ENCODE results near the gene FSTL5. TPM values are rescaled to one million over a fixed set of nuclear protein-coding genes. Genes with fewer than 3 reads are reported as not detected.

Gene FSTL5
- total and polyA plus RNA-seq, 10 of the 15 experiments (the other 5 are each of a cell fraction or from before 2014, with no cell fraction given) = 0.04 to 2.4 (median 0.08) TPM; not detected in 4

GRCh38 chr4:161664740-161665139, 499.1 kb downstream of the FSTL5 start:
- no peak for DNase-seq (ENCODE audit: low read depth, low spot score)
- H3K9me3 ChIP-seq (replicated peaks; ENCODE audit: control insufficient read depth, insufficient read depth, low read length) = no peaks in the 10 kb centered on the region
- ChIA-PET CTCF (no interaction called here), SMC1A (ENCODE audit: uncharacterized antibody, unreplicated experiment) (no interaction called here), RAD21 (ENCODE audit: unreplicated experiment) (no interaction called here), POLR2A (no interaction called here)
- 64% methylated on average over 7 of the region's 7 CpGs for WGBS (ENCODE audit: insufficient coverage, insufficient replicate concordance, low lambda C conversion rate, missing lambda C conversion rate)
- H3K4me3 ChIP-seq = no peak overlapping the region
- H3K4me2 ChIP-seq (ENCODE audit: control insufficient read depth, insufficient read depth) = no peak overlapping the region
- H3K27ac ChIP-seq (ENCODE audit: control insufficient read depth, insufficient read depth) = no peak overlapping the region
- no TSS peak for BruUV-seq (replicated peaks)
- no peaks in the 10 kb centered on the region for H4K20me1 ChIP-seq (ENCODE audit: control insufficient read depth, insufficient read depth)
- in situ Hi-C loops (cut with MboI) = no loop called here
- no peaks in the 10 kb centered on the region for H3K4me1 ChIP-seq (ENCODE audit: control insufficient read depth, insufficient read depth, low read length)
- no peak overlapping the region for H2AFZ ChIP-seq (ENCODE audit: control insufficient read depth, low read depth, low read length)
- no peak for ATAC-seq
- intact Hi-C loops (cut with micrococcal nuclease; ENCODE audit: unreplicated experiment) = no loop called here
- H3K27me3 ChIP-seq (replicated peaks in 1 of 2; ENCODE audit: control insufficient read depth in 2 of 2, insufficient read depth in 2 of 2, low read length in 1 of 2) = no peaks in the 10 kb centered on the region
- H3K79me2 ChIP-seq (ENCODE audit: control insufficient read depth, insufficient read depth, low read length) = no peaks in the 10 kb centered on the region
- no peaks in the 10 kb centered on the region for H3K36me3 ChIP-seq (ENCODE audit: control insufficient read depth in 2 of 2, insufficient read depth in 2 of 2, low read length in 1 of 2)
- no peak overlapping the region for H3K9ac ChIP-seq (ENCODE audit: control insufficient read depth, insufficient read depth, low read length)
- no peak for TF ChIP-seq ZBED1 (IDR thresholded peaks at IDR 0.05; ENCODE audit: borderline replicate concordance)
- no peak for TF ChIP-seq SMAD1 (IDR thresholded peaks at IDR 0.05; ENCODE audit: low read depth, partially characterized antibody)
- no peak for TF ChIP-seq E2F8 (IDR thresholded peaks at IDR 0.05; ENCODE audit: low read depth, partially characterized antibody)
- TF ChIP-seq CHD4 (IDR thresholded peaks at IDR 0.05) = no peak
- no peak for TF ChIP-seq BRCA1 (IDR thresholded peaks at IDR 0.05; ENCODE audit: low read depth, low read length)
- no peak for TF ChIP-seq CREM (IDR thresholded peaks at IDR 0.05; ENCODE audit: low read depth)
- no peak for TF ChIP-seq ZNF207 (IDR thresholded peaks at IDR 0.05; ENCODE audit: borderline replicate concordance)
- no peak for TF ChIP-seq NBN (IDR thresholded peaks at IDR 0.05)
- no peak for TF ChIP-seq E2F4 (IDR thresholded peaks at IDR 0.05; ENCODE audit: low read depth, low read length)
- no peak for TF ChIP-seq FOS (IDR thresholded peaks at IDR 0.05; ENCODE audit: borderline replicate concordance, extremely low read depth, insufficient read length)
- TF ChIP-seq KDM1A (IDR thresholded peaks at IDR 0.05; ENCODE audit: borderline replicate concordance) = no peak
- TF ChIP-seq JUNB (IDR thresholded peaks at IDR 0.05) = no peak
- no peak for FAIRE-seq

All from GM12878 (cell line).